H1 (cell line): ENCODE results near the gene FOXP2.

Experiments
- CEBPB ChIP-seq: IDR thresholded peaks from 2 replicates; pipeline ENCODE4 v1.6.1; 2012; ENCODE audit warnings: low read depth, low read length
- GTF2F1 ChIP-seq: IDR thresholded peaks from 2 replicates; pipeline ENCODE4 v1.6.1; 2012; ENCODE audit warnings: low read depth, low read length, improper control_type of control experiment, borderline replicate concordance
- POLR2AphosphoS5 ChIP-seq: IDR thresholded peaks from 2 replicates; pipeline ENCODE4 v1.6.1; 2011; ENCODE audit warnings: low read depth, low read length
- RAD21 ChIP-seq, 2 experiments: IDR thresholded peaks in 1 of 2; conservative IDR thresholded peaks in 1 of 2; 2 replicates each; pipeline ENCODE4 v1.6.1; 2011; ENCODE audit warnings: low read depth in 2 of 2, low read length in 2 of 2, improper control_type of control experiment in 1 of 2, inconsistent platforms in 1 of 2, mild to moderate bottlenecking in 1 of 2, moderate library complexity in 1 of 2
- SP4 ChIP-seq: IDR thresholded peaks from 2 replicates; pipeline ENCODE4 v1.6.1; 2012; ENCODE audit warnings: low read length, inconsistent platforms
- SRF ChIP-seq: IDR thresholded peaks from 2 replicates; pipeline ENCODE4 v1.6.1; 2011; ENCODE audit warnings: mild to moderate bottlenecking, low read depth, low read length, moderate library complexity
- TEAD4 ChIP-seq: IDR thresholded peaks from 2 replicates; pipeline ENCODE4 v1.6.1; 2012; ENCODE audit warnings: low read depth, low read length, inconsistent platforms, mixed read lengths
- TF ChIP-seq, protein P1 (sequence below), 3 experiments: IDR thresholded peaks; 1 replicate in 2 of 3; 2 replicates in 1 of 3; pipeline versions ENCODE4 v1.5.1 to v1.6.1; 2011; ENCODE audit warnings: low read length in 3 of 3, mild to moderate bottlenecking in 3 of 3, inconsistent platforms in 2 of 3, low read depth in 1 of 3, moderate library complexity in 1 of 3; ENCODE audit not compliant: insufficient read depth in 1 of 3; ENCODE audit errors: control extremely low read depth in 1 of 3

DNA sequence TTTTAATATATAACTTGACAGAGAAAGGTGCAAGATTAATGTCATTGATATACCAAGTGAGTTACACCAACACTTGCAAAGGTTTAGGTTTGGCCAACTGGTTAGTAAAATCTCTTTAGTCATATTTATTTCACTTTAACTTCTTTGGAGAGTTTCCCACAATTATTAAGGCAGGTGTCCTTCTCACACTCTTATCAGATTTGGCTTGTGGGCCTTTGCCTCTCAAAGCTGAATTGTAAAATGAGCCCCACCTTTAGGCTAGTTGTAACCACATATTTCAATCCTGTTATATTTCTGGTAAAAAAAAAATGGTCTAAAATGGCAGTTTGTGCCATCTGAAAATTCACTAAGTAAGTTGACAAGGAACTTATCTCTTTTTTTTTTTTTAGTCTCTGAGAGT is 26.6 kb upstream of the FOXP2 start:
- TF ChIP-seq, protein P1, sequence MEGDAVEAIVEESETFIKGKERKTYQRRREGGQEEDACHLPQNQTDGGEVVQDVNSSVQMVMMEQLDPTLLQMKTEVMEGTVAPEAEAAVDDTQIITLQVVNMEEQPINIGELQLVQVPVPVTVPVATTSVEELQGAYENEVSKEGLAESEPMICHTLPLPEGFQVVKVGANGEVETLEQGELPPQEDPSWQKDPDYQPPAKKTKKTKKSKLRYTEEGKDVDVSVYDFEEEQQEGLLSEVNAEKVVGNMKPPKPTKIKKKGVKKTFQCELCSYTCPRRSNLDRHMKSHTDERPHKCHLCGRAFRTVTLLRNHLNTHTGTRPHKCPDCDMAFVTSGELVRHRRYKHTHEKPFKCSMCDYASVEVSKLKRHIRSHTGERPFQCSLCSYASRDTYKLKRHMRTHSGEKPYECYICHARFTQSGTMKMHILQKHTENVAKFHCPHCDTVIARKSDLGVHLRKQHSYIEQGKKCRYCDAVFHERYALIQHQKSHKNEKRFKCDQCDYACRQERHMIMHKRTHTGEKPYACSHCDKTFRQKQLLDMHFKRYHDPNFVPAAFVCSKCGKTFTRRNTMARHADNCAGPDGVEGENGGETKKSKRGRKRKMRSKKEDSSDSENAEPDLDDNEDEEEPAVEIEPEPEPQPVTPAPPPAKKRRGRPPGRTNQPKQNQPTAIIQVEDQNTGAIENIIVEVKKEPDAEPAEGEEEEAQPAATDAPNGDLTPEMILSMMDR (IDR thresholded peaks at IDR 0.05; ENCODE audit: control extremely low read depth in 1 of 3, insufficient read depth in 1 of 3, low read depth in 1 of 3, low read length in 3 of 3), result no peak
- no peak for TF ChIP-seq GTF2F1
- no peak for TF ChIP-seq SP4
- no peak for TF ChIP-seq SRF
- no peak for TF ChIP-seq TEAD4
- TF ChIP-seq CEBPB, result no peak
- TF ChIP-seq RAD21 (IDR thresholded peaks at IDR 0.05 in 1 of 2, conservative IDR thresholded peaks at IDR 0.05 in 1 of 2; ENCODE audit: low read depth in 2 of 2, low read length in 2 of 2), result no peak
- TF ChIP-seq POLR2AphosphoS5, result no peak
